HG03432 (cell line): ENCODE measurements around the gene ARHGEF28.

Experiments
- ATAC-seq: cut with Tn5 transposase; IDR thresholded peaks from one replicate; pipeline ENCODE4 v1.9.1; 2021; ENCODE audit warnings: mild to moderate bottlenecking, moderate library complexity; ENCODE audit not compliant: unreplicated experiment

The ARHGEF28 gene

GRCh38 chr5:73921741-73922140 is 295.7 kb downstream of the ARHGEF28 start:
- no peak for ATAC-seq

GRCh38 chr5:73922224-73922623 is 296.2 kb downstream of the ARHGEF28 start:
- no peak for ATAC-seq

GRCh38 chr5:73922875-73923557 is 297.0 kb downstream of the ARHGEF28 start:
- ATAC-seq, result no peak

GRCh38 chr5:73928476-73929070 is 302.6 kb downstream of the ARHGEF28 start:
- ATAC-seq, result no peak

GRCh38 chr5:73935719-73936118 is 309.7 kb downstream of the ARHGEF28 start:
- no peak for ATAC-seq

- no peak for ATAC-seq
These were observed 312.4 kb downstream of the ARHGEF28 start for GRCh38 chr5:73938280-73938937.

GRCh38 chr5:73938938-73939320 is 312.9 kb downstream of the ARHGEF28 start:
- ATAC-seq, result no peak

GRCh38 chr5:73939557-73939956 is 313.6 kb downstream of the ARHGEF28 start:
- ATAC-seq, result no peak

- no peak for ATAC-seq
These were observed 314.0 kb downstream of the ARHGEF28 start for GRCh38 chr5:73940026-73940425.

GRCh38 chr5:73940801-73941200 is 314.8 kb downstream of the ARHGEF28 start:
- ATAC-seq, result no peak

GRCh38 chr5:73942783-73943182 is 316.8 kb downstream of the ARHGEF28 start:
- no peak for ATAC-seq

GRCh38 chr5:73943397-73943796 is 317.4 kb downstream of the ARHGEF28 start:
- ATAC-seq, result no peak

- no peak for ATAC-seq
These were observed 318.6 kb downstream of the ARHGEF28 start for GRCh38 chr5:73944581-73944980.

- no peak for ATAC-seq
These were observed 319.5 kb downstream of the ARHGEF28 start for GRCh38 chr5:73945505-73945904.

GRCh38 chr5:73946278-73946677 is 320.3 kb downstream of the ARHGEF28 start:
- ATAC-seq, result no peak

GRCh38 chr5:73946919-73947602 is 321.1 kb downstream of the ARHGEF28 start:
- ATAC-seq, result no peak

GRCh38 chr5:73947906-73948640 is 322.1 kb downstream of the ARHGEF28 start:
- no peak for ATAC-seq

GRCh38 chr5:73948720-73949119 is 322.7 kb downstream of the ARHGEF28 start:
- no peak for ATAC-seq

GRCh38 chr5:73950441-73950873 is 324.5 kb downstream of the ARHGEF28 start:
- ATAC-seq, result no peak

GRCh38 chr5:73950912-73951430 is 325.0 kb downstream of the ARHGEF28 start:
- no peak for ATAC-seq

- no peak for ATAC-seq
These were observed 326.9 kb downstream of the ARHGEF28 start for GRCh38 chr5:73952872-73953271.
